GM21423 (cell line): ENCODE data around the gene MAB21L4.

Experiments
- ATAC-seq: cut with Tn5 transposase; IDR thresholded peaks from one replicate; pipeline ENCODE4 v1.9.1; 2021; ENCODE audit warnings: mild to moderate bottlenecking, moderate library complexity; ENCODE audit not compliant: unreplicated experiment

MAB21L4 gene

DNA sequence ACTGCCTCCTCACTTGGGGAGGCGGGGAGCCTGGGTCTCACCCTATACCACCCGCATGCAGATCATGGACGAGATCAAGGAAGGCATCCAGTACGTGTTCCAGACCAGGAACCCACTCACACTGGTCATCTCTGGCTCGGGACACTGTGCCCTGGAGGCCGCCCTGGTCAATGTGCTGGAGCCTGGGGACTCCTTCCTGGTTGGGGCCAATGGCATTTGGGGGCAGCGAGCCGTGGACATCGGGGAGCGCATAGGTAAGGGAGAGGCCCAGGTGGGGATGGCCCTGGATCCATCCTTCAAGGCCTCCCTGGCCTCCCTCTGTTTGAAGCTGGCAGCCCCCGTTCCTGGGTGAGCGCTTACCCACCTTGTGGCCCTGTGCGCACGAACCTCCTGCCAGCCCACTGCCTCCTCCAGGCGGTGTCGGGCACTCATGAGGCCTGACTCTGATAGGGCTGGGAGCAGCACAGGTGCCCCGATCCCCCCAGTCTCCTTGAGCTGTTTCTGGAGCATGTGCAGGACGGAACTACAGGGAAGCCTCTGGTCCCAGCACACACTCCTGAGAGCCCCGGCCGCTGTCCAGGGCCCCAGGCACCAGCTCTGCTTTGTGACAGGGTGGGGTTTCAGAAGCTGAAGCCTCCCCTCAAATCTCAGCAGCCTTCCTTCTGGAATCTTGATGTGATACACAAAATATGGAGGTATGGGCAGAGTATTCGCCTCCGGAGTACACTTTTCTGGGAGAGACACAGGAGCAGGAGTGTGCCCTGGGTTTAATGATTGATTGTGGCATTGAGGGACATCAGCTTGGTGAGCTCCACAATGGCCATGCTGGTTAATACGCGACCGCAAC is 26.6 kb downstream of the MAB21L4 start:
- no peak for ATAC-seq

DNA sequence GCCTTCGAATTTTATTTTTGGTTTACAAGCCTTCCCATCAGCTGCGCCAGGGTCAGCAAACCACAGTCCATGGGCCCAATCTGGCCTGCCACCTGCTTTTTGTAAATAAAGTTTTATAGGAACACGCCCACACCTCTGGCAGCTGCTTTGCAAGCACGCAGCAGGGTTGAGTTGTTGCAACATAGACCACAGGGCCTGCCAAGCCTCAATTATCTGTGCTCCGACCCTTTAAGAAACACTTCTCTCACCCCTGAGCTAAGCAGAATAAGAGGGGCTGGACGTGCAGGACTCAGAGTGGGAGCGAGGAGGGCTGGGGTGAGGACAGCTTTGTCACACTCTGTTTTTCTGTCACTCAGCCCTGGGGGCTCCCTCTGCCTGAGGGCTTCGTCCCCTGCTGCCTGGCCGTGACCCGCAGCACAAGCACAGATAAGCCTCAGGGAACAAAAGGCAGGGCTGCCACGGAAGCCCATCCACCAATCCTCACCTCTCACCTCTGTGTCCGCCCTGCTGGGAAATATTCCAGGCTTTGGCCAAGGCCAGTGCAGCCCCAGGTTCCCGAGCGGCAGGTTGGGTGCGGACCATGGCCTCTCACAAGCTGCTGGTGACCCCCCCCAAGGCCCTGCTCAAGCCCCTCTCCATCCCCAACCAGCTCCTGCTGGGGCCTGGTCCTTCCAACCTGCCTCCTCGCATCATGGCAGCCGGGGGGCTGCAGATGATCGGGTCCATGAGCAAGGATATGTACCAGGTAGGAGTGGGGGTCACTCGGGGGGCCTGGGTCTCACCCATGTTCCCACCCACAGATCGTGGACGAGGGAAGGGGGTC is 27.5 kb downstream of the MAB21L4 start, which contains the start of gene AGXT:
TSS of gene AGXT (plus strand) at position 539 of the 823 bp plus-strand sequence. CDS start at position 581, 42 bp downstream.
- no peak for ATAC-seq

DNA sequence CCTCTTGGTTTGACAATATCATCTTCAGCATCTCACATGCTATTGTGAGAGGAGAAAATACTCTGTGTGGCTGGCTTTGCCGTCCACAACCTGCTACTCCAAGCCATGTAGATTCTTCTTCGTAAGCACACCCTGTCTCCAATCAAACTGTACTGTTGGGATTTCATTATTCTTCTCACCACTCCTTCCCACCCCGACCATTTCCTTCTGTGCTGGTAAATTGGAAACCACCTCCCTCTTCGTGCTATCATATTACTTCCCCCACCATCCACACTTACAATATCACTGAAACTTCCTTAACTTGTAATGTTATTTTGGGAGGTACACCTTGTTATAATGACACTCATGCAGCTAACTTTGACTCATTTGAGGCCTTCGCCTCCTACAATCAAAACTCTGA is 30.6 kb downstream of the MAB21L4 start:
- ATAC-seq, result no peak

DNA sequence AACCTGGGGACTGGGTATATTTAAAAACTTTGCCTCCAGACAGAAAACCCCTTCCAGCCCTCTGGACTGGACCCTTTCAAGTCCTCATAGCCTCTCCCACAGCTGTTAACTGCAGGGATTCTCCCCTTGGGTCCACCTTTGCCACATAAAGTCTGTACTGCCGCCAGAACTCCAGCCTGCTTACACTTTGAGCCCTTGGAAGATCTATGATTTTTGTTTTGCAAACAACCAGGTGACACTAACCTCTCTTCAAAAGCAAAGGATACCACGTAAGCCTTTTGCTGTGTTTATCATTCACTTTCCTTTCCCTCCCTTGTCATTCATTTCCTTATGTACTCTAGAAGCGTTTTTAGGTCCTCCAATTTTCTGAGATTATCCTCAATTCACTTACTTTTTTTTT is 31.5 kb downstream of the MAB21L4 start:
- no peak for ATAC-seq

DNA sequence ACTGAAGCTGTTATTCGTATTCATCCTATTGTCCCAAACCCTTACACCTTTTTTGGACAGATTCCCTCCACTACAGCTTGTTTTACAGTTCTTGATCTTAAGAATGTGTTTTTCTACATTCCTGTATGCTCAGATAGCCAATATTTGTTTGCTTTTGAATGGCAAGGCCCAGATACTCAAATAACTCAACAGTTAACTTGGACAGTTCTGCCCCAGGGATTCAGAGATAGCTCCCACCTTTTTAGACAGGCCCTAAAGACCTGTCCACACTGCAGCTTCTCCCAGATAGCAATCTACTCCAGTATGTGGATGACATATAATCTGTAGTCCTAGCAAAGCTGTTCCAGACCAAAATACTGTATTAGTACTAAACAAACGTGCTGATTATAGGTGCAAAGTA is 34.4 kb downstream of the MAB21L4 start:
- ATAC-seq, result no peak

DNA sequence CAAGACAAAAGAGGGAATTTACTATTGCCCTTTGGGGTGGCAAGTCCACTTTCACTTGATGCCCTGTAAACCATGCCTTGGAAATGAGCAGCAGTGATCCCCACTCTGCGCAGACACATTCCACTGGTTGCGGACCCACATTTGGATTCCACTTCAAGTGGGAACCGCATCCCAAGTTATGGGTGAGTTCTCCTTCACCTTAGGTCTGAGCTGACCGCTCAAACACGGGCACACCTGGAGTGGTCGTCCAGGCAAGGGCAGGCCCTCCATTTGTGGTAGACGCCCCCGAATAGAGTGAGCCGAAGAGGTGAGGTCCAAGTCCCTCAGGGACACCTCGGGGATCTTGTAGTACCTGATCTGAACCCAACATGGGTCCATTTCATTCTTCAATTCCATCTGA is 37.1 kb downstream of the MAB21L4 start:
- no peak for ATAC-seq

DNA sequence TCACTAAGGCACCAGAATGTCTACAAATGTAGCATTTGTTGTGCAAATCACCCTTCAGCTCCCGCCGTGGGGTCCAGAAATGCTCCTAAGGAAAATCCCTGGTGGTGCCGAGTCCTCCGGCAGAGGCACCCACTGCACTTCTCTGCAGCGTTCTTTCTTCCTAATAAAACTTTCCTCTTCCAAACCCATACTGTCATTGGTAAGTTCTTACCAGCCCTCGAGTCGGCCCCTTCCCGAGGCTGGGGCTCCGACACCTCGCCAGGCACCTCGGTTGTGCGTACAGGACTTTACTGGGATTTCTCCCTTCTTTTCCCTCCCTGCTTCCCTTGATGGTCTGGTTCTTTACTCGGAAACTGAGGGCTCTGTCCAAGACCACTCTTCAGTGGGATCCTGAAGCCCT is 37.6 kb downstream of the MAB21L4 start:
- no peak for ATAC-seq

DNA sequence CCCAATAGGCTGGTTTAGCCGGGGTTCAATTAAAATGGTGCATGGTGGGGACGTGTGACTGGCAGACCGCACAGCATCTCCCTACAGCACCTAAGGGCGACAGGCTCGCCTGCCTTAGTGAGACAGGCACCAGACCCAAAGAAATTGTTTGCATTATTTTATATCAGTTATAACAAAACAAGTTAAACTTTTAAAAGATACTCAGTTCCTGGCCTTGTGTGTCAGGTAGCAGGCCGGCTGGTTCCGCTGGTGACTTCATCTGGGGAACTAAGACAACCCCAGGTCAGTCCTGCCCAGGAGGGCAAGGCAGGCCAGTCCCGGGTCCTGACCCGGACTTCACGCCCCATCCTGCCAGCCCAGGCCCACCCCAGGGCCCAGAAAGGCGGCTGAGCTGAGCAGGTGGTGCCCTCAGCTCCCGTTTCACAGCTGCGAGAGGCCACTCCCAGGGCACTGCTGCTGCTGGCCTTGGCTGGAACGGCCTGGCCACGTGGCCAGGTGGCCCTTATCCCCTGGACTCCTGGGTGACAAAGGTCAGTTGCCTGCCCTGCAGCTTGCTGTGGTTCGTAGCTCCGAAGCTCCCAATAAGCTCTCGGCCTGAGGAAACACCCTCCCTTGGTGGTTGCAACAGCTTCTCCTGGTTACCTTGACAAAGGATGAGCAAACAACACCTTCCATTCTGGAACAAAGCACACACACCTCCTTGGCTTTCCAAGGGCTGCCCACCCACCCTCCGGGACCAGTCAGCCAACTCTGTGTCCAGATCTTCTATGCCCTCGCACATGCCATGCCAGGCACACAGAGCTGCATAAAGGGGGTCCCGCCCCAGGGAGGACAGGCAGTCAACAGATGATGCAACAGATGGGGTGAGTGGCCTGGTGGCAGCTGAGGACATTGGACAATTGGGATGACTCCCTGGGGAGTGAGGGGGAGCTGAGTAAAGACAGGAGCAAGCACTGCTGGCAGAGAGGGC is 38.6 kb downstream of the MAB21L4 start:
- no peak for ATAC-seq

DNA sequence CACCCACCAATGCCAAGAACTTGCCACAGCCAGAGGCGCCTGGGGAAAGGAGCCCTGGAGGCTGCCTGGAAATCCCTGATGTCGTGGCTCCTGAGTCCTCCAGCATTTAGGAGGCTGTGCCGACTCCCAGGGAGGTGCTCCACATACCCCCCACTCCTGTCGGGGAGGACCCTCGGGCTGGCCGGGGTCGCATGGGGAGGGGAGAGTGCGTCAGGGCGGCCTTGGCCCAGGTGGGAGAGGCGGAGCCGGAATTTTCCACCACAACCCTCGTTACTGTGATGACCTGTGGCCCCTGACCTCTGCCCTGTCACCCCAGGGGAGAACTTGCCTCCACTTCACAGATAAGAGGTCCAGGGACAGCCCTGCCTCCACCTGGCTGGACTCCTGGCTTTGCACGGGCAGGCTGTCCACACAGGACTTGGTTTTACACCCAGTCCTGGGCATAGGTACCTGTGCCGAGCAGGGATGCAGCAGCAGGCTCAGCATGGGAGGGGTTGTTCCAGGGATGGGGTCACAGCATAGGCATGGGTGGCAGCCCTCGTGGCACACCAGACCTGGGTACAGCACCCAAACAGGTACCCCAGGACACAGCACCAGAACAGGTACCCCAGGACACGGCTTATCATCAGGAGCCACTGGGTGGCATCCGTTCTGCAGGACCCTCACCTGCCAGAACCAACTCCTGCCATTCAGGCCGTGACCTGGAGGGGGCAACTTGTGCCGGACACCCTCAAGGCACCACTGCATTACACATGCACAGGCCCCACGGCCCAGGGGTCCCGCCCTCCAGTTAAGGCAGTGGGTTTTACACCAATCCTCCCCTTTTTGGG is 39.6 kb downstream of the MAB21L4 start:
- no peak for ATAC-seq

DNA sequence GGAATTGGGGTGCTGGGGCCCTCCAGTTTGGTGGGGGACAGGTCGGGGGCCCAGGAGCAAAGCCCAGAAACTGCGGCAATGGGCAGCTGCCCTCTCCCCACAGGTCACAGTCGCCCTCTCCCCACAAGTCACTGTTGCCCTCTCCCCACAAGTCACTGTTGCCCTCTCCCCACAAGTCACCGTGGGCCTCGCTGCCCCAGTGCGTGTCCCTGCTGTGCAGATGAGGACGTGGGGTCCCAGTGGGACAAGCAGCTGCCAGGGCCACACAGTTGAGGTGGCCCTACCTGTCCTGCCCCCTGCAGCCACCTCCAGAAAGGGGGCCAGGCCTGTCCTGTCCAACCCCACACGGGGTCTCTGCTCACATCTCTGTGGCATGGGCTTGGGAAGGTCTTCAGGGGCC is 40.3 kb downstream of the MAB21L4 start:
- ATAC-seq, result no peak

DNA sequence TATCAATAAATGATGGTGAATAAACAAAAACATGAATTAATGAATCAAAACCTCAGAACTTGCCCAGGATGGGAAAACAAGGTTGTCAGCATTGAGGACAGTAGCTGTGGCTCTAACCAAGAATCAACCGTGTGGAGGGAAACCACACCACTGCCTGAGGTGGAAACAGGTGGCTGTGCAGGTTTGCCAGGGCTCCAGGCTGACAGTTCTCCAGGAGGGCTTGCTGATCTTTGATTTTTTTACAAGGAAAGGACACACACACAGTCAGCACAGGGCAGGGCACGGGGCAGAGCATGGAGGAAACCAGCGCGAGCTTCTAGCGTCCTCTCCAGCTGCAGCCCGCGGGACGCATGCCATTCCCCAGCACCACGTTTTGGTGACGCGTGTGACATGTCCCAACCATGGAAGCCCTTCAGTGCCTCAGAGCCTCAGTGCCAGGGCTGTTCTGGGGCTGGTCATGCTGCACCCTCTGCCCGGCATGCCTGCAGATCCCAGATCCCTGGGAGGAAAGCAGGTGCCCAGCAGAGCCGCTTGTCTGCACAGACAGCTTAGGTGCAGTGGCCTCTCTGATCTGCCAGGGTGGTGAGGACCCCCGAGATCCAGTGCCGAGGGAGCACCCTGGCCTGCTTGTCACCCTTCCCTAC is 43.2 kb downstream of the MAB21L4 start:
- no peak for ATAC-seq

DNA sequence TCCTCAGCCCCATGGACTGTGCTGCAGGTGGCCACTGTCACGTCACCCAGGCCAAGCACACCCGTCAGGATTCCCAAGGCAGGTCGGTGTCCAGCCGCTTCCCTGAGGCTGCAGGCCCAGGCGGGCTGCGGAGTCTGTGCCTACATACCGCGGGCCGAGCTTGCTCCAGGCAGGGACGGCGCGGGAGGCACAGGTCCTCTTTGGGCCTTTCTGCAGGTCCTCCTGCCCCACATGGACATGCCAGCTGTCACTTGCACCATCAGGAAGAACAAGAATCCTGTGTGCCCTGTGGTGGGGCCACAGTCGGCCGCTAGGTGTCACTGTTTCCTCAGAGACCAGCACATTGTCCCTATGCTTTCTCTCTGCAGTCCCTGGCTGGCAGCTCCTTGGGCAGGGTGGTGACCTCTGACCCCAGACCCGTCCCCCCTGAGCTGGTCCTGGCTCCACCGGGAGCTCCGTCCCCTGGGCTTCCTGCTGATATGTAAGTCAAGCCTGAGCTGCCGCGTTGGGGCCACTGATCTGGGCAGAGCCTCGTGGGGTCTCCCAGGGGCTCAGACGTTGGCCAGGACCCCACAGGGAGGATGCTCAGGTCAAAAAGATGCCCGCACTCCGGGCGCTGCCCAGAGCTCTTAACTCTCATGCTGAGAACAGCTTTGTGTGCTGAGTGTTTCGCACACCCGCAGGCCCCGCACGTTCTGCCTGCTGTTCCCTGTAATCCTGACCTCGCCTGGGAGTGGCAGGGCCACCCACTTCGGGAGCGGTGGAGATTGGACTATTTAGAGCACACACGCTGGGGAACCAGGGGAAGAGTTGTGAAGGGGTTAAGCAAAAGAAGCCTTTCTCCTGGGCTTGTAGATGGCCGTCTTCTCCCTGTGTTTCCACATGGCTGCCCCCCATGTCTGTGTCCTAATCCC is 44.6 kb downstream of the MAB21L4 start:
- ATAC-seq, result no peak

DNA sequence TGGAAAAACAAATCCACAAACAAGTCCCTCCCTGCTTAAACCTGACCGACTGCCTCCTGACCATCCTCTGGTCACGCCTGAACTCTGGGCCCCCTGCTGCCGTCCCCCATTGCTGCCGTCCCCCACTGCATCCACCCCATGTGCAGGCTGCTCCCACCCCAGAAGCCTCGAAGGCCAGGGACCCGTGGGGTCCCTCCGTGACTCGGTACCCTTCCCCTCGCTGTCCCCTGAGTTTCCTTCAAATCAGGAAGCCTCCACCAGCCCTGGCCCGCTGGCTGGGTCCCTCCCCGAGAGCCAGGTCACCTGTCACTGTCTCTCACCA is 45.2 kb downstream of the MAB21L4 start:
- ATAC-seq, result no peak

DNA sequence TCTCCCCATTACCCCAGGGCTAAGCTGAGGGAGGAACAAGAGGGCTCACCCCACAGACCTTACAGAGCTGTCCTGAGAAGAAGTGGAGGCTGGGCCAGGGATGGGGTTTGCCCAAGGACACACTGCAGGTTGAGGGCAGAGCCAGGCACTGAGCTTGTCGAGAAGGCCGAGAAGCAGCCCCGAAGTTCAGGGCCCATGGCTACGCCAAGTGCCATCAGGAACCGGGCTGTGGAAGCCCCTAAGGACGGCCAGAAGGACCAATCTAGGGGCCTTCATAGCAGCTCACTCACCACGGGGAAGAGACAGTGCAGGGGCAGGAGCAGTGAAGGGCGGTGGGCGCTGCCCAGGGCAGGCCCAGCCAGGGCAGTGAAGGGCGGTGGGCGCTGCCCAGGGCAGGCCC is 45.9 kb downstream of the MAB21L4 start:
- no peak for ATAC-seq

DNA sequence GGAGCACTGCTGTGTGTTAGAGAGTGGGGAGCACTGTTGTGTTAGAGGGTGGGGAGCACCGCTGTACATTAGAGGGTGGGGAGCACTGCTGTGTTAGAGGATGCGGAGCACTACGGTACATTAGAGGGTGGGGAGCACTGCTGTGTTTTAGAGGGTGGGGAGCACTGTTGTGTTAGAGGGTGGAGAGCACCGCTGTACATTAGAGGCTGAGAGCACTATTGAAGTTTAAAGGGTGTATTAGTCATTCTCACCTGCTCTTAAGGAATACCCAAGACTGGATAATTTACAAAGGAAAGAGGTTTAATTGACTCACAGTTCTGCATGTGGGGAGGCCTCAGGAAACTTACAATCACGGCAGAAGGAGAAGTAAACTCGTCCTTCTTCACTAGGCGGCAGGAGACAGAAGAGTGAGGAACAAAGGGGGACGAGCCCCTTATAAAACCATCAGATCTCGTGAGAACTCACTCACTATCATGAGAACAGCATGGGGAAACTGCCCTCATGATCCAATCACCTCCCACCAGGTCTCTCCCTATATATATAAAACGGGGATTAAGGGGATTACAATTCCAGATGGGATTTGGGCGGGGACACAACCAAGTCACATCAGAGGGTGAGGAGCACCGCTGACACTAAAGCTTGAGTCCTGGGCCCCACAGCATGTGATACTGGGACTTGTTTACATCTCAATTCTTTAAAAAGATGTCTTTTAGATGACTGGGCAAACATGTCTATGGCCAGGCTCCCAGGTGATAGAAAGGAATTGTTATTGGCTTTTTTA is 46.9 kb downstream of the MAB21L4 start:
- ATAC-seq, result no peak

DNA sequence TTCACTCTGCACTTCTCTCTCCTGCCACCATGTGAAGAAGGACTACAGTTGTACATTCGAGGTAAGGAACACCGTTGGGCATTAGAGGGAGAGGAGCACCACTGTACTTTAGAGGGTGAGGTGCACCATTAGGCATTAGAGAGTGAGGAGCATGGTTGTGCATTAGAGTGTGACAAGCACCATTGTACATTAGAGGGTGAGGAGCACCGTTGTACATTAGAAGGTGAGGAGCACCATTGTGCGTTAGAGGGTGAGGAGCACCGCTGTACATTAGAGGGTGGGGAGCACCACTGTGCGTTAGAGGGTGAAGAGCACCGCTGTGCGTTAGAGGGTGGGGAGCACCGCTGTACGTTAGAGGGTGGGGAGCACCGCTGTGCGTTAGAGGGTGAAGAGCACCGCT is 48.1 kb downstream of the MAB21L4 start:
- ATAC-seq, result no peak

DNA sequence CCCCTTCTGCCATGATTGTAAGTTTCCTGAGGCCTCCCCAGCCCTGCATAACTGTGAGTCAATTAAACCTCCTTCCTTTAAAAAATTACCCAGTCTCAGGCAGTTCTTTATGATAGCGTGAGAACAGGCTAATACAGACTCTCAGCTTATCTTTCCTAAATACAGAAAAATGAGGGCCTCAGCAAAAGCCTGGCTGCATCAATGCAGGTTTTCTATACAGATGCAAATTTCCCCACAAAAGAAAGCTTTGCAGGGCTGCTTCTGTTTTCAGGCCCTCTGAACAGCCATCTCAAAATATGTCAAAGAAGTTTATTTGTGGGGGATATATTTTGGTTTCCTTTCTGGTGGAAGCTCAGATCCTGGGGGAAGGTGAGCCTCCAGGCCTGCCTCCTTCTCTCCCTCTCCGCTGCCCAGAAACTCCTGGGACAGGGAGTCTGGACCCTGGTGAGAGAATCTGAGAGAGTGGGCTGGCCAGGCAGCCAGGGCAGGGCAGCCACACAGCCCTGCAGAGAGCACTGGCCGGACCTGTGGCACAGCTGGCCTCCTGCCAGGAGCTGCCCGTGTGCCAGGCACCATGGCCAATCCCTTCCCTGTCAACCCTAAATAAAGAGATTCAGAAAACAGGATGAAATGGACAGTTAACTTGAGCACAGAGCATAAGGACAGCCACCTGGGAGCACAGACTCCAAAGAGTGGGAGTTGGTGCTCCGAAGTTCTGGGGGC is 48.9 kb downstream of the MAB21L4 start:
- ATAC-seq, result no peak
